HCT116 (cell line): Measurements from ENCODE around the gene SECISBP2L.

Experiments used
- CTCF ChIP-seq, 3 experiments: fragments of 200-600 bp in 1 of 3; sonication (generic) in 1 of 3; IDR thresholded peaks in 2 of 3; conservative IDR thresholded peaks in 1 of 3; 2 replicates each; pipeline ENCODE4 v1.5.1; 2012 to 2017; ENCODE audit warnings: low read depth in 2 of 3, low read length in 2 of 3, antibody characterized with exemption in 1 of 3, borderline replicate concordance in 1 of 3, control low read depth in 1 of 3, mild to moderate bottlenecking in 1 of 3, mixed read lengths in 1 of 3, mixed run types in 1 of 3, moderate library complexity in 1 of 3; ENCODE audit not compliant: insufficient read depth in 1 of 3
- POLR2A ChIP-seq: IDR thresholded peaks from 2 replicates; pipeline ENCODE4 v1.7.0; 2011; ENCODE audit warnings: borderline replicate concordance; ENCODE audit not compliant: insufficient read depth, insufficient read length; ENCODE audit errors: extremely low read depth
- TCF7L2 ChIP-seq: IDR thresholded peaks from 2 replicates; pipeline ENCODE4 v1.7.0; 2011; ENCODE audit warnings: borderline replicate concordance, inconsistent platforms; ENCODE audit not compliant: insufficient read depth, insufficient read length; ENCODE audit errors: extremely low read depth

GRCh38 chr15:48981941-48982340, 64.3 kb downstream of the SECISBP2L start:
- no peak for TF ChIP-seq CTCF (IDR thresholded peaks at IDR 0.05 in 2 of 3, conservative IDR thresholded peaks at IDR 0.05 in 1 of 3; ENCODE audit: borderline replicate concordance in 1 of 3, insufficient read depth in 1 of 3, low read depth in 2 of 3, low read length in 2 of 3)
- TF ChIP-seq POLR2A = no peak
- no peak for TF ChIP-seq TCF7L2
